GM12801 (cell line): Measurements from ENCODE around the gene SNED1.

Experiments used
- TF ChIP-seq, protein P1 (sequence below): IDR thresholded peaks from one replicate; pipeline ENCODE4 v1.5.1; 2011; ENCODE audit warnings: control low read depth; ENCODE audit not compliant: insufficient read length; ENCODE audit errors: extremely low read depth

SNED1 gene

DNA sequence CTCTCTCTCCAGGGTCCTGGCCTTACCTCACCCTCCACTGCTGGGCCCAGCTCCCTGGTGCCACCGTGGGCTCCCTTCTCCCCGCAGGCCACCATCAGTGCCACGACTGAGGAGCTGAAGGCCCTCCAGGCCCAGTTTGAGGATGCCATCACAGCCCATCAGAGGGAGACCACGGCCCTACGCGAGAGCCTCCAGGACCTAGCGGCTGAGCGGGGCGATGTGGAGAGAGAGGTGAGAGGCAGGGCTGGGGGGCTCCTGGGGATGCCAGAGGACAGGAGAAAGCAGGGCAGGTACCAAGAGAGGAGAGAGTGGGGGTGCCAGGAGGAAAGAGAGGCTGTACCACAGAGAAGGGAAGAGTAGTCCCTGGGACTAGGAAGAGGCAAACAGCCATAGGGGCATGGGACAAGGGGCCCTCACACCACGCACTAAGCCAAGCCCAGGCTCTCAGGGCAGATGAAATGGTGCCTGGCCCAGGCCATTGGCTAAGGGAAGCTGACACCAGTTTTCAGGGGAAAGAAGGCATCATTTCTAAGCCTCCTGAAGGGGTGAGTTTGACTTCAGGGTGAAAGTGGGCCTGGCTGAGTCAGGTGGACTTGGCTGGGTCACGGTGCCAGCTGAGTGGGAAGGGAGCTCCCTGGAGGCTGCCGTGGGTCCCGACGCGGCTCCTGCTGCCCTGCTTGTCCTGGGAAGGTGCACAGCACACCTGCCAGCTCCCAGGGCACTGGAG lies 39.0 kb upstream of the SNED1 start:
- TF ChIP-seq, protein P1, sequence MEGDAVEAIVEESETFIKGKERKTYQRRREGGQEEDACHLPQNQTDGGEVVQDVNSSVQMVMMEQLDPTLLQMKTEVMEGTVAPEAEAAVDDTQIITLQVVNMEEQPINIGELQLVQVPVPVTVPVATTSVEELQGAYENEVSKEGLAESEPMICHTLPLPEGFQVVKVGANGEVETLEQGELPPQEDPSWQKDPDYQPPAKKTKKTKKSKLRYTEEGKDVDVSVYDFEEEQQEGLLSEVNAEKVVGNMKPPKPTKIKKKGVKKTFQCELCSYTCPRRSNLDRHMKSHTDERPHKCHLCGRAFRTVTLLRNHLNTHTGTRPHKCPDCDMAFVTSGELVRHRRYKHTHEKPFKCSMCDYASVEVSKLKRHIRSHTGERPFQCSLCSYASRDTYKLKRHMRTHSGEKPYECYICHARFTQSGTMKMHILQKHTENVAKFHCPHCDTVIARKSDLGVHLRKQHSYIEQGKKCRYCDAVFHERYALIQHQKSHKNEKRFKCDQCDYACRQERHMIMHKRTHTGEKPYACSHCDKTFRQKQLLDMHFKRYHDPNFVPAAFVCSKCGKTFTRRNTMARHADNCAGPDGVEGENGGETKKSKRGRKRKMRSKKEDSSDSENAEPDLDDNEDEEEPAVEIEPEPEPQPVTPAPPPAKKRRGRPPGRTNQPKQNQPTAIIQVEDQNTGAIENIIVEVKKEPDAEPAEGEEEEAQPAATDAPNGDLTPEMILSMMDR: no peak

DNA sequence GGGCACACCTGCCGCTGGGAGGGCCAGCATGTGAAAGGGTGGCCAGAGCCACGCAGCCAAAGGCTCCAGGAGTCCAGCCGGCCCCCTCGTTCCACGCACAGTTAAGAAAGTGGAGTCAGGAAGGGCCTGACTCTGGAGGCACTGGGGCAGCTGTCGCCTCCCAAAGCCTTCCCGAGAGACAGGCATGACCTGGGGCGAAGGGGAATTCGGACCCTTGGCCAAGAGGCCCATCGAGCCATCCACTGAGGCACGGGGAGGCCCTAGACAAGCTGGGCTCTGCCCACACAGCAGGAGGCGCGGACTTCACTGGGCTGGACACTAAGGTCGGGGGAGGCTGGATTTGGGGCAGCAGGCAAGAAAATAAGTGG lies 38.5 kb upstream of the SNED1 start:
- TF ChIP-seq, protein P1: no peak

DNA sequence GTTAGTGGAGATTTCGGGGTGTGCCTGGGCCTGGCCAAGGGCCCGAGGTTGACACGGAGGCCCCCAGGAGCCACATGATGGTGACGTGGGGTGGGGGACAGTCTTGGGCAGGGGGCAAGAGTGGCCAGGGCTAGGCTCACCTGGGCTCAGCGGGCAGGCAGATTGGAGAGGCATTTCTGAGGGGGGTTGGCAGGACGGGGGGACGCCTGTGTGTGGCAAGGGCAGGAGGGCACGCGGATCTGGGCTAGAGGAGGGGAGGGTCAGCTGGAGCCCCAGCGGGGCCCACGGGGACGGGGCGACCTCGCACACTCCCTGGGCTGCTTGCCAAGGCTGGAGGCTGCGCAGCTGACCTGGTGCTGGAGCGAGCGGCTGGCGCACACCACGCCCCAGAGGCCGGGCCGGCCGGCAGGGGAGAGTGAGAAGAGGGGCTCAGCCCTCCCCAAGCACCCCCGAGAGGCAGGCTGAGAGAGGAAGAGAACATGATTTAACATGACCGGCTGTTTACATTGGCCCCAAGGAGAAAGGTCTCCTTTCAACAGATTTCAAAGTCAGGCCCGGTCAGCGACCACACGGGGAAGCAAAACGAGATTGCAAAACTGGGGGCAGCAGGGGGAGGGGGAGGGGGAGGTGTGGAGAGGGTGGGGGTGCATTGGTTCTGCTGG lies 38.0 kb upstream of the SNED1 start:
- TF ChIP-seq, protein P1: no peak

DNA sequence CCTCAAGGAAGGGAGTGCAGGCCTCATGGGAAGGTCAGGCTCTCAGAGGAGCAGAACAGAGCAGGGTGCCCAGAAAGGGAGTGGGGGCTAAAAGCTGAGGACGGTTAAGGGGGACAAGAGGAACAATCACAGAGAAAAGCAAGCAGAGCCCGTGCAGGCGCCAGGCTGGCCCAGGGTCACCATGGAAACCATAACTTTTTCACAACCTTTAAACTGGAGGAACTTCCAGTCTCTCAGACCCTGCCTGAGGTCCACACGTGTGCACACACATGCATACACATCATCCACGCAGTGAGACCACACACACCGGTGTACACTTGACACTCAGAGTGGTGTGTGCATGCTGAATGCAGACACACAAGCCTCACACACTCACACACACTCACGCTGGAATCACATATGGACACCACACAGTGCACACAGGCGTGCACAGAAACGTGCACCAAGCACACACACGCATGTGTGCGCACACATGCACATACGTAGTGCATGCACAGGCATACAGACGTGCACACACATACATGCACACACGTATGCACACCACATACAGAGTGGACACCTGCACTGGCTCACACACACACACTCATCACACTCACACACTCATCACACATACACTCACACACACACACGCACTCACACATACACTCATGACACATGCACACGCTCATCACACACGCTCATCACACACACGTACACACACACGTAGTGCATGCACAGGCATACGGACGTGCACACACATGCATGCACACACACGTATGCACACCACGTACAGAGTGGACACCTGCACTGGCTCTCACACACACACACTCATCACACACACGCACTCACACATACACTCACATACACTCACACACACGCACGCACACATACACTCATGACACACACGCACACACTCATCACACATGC lies 37.2 kb upstream of the SNED1 start:
- TF ChIP-seq, protein P1: no peak

DNA sequence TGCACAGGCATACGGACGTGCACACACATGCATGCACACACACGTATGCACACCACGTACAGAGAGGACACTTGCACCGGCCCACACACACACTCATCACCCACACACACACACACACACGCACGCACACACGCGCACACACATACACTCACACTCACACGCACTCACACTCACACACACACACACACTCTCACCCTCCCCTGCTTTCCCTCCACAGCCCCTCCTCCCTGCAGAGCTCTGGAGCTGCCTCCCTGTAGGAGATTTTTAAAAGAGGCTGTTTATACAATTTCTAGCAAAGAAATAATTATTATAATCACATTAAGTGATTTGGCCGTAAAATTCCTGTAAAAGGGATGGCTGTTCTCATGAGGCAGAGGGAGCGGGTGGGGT lies 36.5 kb upstream of the SNED1 start:
- TF ChIP-seq, protein P1: no peak

DNA sequence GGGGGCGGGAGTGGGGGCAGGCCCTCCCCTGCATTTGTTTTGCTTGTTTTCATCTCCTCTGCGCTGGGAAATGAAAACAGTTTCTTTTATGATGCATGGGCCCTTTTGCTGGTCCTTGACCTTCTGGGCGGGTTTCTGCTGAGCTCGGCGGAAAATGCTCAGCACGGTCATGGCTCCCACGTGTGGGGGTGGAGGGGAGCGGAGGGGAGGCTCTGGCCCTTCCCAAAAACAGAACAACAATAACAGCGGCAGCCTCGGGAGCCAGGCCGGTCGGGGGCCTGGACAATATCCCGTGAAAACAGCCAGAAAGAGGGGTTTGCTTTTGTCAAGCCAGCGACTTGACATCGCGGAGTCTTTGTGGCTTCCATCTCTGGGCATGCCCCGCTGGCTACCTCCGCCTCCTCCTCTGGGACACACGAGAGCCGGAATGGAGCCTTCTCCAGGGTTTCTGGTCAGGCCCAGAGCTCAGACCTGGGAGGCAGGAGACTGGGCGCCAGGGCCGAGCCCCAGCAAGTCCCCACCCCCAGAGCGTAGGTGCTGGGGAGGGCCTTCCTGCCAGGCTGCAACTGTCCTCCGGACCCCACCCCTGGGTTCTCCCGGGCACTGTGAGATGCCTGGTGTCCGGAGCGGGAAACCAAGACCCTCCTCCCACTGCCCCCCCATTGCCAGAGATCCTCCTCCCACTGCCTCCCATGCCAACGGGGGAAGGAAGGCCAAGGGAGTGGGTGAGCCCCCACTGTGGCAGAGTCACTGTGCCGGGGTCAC lies 35.9 kb upstream of the SNED1 start:
- TF ChIP-seq, protein P1: no peak
